AG10803 (cell line): ENCODE results near the gene TXNRD3.

Experiments used
- DNase-seq: peaks from one replicate; pipeline ENCODE4 v3.0.0; 2010; ENCODE audit warnings: low read depth
- H3K4me3 ChIP-seq: 2 replicates; pipeline ENCODE4 v1.5.1; 2011; ENCODE audit warnings: mild to moderate bottlenecking, low read length, control low read depth
- TF ChIP-seq, protein P1 (sequence below): conservative IDR thresholded peaks from 2 replicates; pipeline ENCODE4 v1.5.1; 2011; ENCODE audit warnings: mild to moderate bottlenecking, low read length, control low read depth, inconsistent platforms

TXNRD3 gene

DNA sequence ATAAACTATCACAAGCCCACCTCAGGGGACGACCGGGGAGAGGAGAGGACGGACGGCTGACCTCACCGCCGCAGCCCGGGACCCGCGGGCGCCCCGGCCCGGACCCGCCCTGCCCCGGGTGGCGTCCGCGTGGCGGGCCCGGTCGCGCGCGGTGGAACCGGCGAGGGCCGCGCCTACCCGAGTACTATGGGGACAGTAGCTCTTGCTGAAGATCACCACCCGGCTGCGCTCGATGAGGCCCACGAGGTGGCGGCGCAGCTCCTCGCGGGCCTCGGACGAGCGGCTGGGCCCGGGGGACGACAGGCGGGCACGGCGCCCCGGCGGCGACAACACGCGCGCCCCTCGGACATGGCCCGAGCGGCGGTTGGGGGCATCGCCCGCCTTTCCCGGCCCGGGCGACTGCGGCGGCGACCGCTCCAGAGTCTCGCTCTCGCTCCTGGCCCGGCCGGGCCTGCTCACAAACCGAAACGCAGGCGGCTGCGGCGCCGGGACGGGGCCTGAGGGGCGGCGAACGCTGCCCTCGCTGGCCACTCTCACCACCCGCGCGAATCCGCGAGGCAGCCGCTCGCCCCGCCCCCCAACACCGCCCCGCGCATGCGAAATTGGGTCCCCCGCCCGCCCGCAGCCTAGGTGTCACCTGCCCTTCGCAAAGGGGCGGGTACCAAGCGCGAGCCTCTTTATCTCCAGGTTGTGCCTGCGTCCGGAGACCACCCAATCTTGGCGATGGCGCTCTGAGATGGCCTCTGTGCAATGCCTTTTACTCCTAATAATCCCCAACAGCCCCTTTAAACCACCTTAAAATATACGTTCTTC, at the start of gene TXNRD3:
TSS of gene TXNRD3 (minus strand) at position 554 of the 813 bp plus-strand sequence.
- peak within 1 kb of the TSS; percentile 77 for H3K4me3 ChIP-seq
- TF ChIP-seq, protein P1, sequence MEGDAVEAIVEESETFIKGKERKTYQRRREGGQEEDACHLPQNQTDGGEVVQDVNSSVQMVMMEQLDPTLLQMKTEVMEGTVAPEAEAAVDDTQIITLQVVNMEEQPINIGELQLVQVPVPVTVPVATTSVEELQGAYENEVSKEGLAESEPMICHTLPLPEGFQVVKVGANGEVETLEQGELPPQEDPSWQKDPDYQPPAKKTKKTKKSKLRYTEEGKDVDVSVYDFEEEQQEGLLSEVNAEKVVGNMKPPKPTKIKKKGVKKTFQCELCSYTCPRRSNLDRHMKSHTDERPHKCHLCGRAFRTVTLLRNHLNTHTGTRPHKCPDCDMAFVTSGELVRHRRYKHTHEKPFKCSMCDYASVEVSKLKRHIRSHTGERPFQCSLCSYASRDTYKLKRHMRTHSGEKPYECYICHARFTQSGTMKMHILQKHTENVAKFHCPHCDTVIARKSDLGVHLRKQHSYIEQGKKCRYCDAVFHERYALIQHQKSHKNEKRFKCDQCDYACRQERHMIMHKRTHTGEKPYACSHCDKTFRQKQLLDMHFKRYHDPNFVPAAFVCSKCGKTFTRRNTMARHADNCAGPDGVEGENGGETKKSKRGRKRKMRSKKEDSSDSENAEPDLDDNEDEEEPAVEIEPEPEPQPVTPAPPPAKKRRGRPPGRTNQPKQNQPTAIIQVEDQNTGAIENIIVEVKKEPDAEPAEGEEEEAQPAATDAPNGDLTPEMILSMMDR, result no peak
- DNase-seq, result peak; percentile 65

DNA sequence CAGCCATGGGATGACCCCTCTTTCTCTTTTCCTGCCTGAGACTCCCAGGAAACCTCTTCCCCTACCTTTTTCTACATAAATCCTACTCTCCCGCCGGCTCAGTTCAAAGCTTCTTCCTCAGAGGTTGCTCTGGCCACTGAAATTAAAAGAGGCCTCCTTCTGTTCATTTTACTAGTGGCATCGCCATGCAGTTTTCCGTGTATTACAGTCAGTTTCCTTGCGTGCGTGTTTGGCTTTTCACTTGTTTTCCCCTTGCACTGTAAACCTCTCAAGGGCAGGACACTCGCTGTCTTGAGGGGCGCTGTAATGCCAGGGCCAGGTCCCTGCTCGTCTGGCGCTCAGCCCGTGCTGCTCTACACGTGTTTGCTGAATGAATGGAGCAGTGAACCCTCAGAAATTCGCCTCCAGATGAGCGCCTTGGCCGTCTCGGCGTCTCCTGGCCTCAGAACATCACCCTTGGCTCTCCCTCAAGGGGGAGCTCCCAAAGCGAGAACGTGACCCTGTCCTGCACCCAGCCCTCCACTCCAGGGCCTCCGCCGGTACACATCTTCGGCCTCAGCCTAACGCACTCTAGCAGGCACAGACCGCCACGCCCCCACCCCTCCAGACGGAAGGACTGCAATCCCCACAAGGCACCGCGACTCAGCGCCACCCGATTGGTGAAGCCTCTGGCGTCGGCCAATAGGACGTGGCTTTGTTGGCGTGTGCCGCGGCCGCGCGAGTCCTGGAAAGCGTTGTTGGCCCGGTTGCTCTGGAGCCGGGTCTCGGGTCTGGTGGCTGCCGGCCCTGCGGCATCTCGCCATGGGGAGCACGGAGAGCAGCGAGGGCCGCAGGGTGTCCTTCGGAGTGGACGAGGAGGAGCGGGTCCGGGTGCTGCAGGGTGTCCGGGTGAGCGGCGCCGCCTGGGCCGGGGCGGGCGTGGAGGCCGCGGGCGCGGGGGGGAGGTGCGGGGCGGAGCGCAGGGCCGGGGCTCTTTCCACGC, 48.9 kb upstream of the TXNRD3 start, which contains the start of gene CHCHD6:
TSS of gene CHCHD6 (plus strand) at position 729 of the 982 bp plus-strand sequence. CDS start at position 802, 73 bp downstream.
- peak within 1 kb of the TSS; percentile 86 for H3K4me3 ChIP-seq
- DNase-seq, result peak; percentile 93
- TF ChIP-seq, protein P1, result no peak

DNA sequence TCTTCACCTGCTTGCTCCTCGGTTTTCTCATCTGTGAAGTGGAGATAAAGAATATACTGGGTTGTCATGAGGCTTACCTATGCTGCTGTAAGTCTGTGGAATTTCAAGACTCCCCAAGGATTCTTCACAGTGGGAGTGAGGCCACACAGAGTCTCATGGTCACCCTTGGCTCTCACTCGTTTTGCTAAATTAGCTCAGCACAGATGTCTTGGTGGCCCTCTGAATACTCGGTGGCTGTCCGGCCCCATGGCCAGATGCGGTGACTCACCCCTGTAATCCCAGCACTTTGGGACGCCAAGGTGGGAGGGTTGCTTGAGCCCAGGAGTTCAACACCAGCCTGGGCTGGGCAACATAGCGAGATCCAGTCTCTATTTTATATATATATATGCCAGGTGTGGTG, 44.1 kb upstream of the TXNRD3 start:
- TF ChIP-seq, protein P1, result no peak
- H3K4me3 ChIP-seq, result no peak overlapping the region
- no peak for DNase-seq

DNA sequence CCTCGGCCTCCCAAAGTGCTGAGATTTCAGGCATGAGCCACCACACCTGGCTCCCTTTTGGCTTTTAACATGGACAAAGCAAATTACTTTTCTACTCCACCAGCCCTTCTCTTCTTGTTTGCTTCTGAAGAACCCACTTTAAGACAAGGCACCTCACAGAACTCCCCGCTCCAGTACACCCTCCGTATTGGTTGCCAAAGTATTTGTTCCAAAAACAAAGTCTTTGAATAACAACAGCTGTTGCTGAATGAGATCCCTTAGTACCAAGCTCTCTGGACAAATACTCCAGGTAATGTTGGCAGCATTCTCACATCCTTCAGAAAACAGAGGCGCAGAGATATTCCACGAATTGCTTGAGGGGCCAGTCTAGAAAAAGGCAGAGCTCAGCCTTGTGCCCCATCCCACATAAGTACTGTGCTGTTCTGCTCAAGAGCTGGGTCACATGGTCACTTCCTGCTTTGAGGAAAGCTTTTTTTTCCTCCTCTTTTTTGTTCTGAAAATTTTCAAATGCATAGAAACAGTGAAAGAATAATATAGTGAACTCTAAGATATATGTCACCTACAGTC, 41.9 kb upstream of the TXNRD3 start:
- TF ChIP-seq, protein P1, result no peak
- DNase-seq, result no peak
- H3K4me3 ChIP-seq, result no peak overlapping the region

DNA sequence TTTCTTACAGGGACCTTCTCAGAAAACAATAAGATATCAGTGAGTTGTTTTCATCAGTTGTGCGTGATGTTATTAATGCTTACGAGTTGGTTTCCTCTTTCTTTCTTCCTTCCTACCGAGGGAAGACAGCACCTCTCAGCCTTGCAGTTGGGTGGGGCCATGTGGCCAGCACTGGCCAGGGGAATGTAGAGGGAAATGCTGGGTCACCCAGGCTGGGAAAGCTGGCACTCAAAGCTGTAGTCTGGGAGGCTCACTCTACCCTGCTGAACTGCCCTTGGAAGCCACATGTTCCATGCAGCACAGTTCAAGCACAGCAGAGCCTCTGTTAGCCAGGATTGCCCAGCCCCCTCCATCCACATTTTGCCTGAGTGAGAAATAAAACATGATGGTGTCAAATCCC, 39.0 kb upstream of the TXNRD3 start:
- TF ChIP-seq, protein P1, result no peak
- DNase-seq, result no peak
- no peak overlapping the region for H3K4me3 ChIP-seq

DNA sequence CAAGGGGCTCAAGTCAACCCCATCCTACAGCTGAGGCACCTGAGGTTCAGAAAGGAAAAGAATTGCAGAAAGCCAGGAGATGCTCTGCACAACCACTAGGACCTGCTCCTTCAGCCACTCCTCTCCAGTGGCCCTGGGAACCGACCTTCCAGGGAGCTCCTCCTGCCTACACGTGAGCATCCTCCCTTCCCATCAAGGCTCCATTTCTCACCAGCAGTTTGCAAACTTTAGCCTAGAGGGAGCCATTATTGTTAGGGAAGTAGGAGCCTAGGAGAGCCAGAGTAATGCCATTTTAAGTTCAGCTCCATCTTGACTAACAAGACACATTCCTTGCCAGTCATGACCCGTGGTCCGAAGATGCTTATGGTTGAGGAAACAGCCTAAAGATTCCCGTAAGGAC, 37.9 kb upstream of the TXNRD3 start:
- no peak overlapping the region for H3K4me3 ChIP-seq
- DNase-seq, result no peak
- TF ChIP-seq, protein P1, result no peak; the same call in 1 of the 2 replicates
